HepG2 (cell line): Measurements from ENCODE around the gene WDR7.

Source experiments
- CBX1 ChIP-seq: IDR thresholded peaks from one replicate; pipeline ENCODE4 v1.6.1; 2016; ENCODE audit warnings: antibody characterized with exemption, low read depth
- ERF ChIP-seq: IDR thresholded peaks from 2 replicates; pipeline ENCODE4 v1.6.1; 2018; ENCODE audit warnings: missing biosample characterization, missing genetic modification reagents
- HNF4G ChIP-seq, 2 experiments: sonication (generic) in 1 of 2; formaldehyde crosslinking in 1 of 2; IDR thresholded peaks; 2 replicates each; pipeline versions ENCODE4 v1.4.0 to v1.6.1; 2011 to 2020; ENCODE audit warnings: borderline replicate concordance in 2 of 2, low read depth in 2 of 2, mild to moderate bottlenecking in 2 of 2, low read length in 1 of 2, missing genetic modification reagents in 1 of 2, moderate library complexity in 1 of 2
- MYNN ChIP-seq: sonication (generic); formaldehyde crosslinking; IDR thresholded peaks from 2 replicates; pipeline ENCODE4 v1.4.0; 2020; ENCODE audit warnings: mild to moderate bottlenecking, low read depth, missing genetic modification reagents
- PHB2 ChIP-seq: fragments of 450-650 bp; IDR thresholded peaks from 2 replicates; pipeline ENCODE4 v1.6.1; 2018; ENCODE audit not compliant: partially characterized antibody
- POLR2A ChIP-seq, 2 experiments: IDR thresholded peaks; 2 replicates each; pipeline ENCODE4 v1.6.1; 2011; ENCODE audit warnings: low read depth in 2 of 2, low read length in 2 of 2, mild to moderate bottlenecking in 1 of 2, moderate library complexity in 1 of 2; ENCODE audit not compliant: insufficient read depth in 1 of 2
- POLR2AphosphoS5 ChIP-seq: IDR thresholded peaks from 2 replicates; pipeline ENCODE4 v1.6.1; 2012; ENCODE audit warnings: low read depth, low read length
- SIX4 ChIP-seq: sonication (generic); formaldehyde crosslinking; IDR thresholded peaks from 2 replicates; pipeline ENCODE4 v1.4.0; 2020; ENCODE audit warnings: missing genetic modification reagents
- SUZ12 ChIP-seq: fragments of 150-350 bp; IDR thresholded peaks from 2 replicates; pipeline ENCODE4 v1.6.1; 2014; ENCODE audit warnings: low read depth, low read length
- ZFP41 ChIP-seq: sonication (generic); formaldehyde crosslinking; IDR thresholded peaks from 2 replicates; pipeline ENCODE4 v1.4.0; 2020; ENCODE audit warnings: mild to moderate bottlenecking, missing genetic modification reagents, borderline replicate concordance
- TF ChIP-seq, protein P1 (sequence below), 2 experiments: IDR thresholded peaks; 2 replicates each; pipeline ENCODE4 v1.6.1; 2011 to 2012; ENCODE audit warnings: low read length in 2 of 2, borderline replicate concordance in 1 of 2, low read depth in 1 of 2, mild to moderate bottlenecking in 1 of 2, moderate library complexity in 1 of 2
- TF ChIP-seq, protein P2 (sequence below), 2 experiments: sonication (generic) in 1 of 2; formaldehyde crosslinking in 1 of 2; IDR thresholded peaks; 2 replicates each; pipeline versions ENCODE4 v1.5.1 to v1.6.1; 2011 to 2020; ENCODE audit warnings: borderline replicate concordance in 1 of 2, low read depth in 1 of 2, low read length in 1 of 2, mild to moderate bottlenecking in 1 of 2, missing genetic modification reagents in 1 of 2, moderate library complexity in 1 of 2
- TF ChIP-seq, protein P3 (sequence below): sonication (generic); formaldehyde crosslinking; IDR thresholded peaks from 2 replicates; pipeline ENCODE4 v1.4.0; 2020; ENCODE audit warnings: mild to moderate bottlenecking, missing genetic modification reagents
- TF ChIP-seq, protein P4 (sequence below), 2 experiments: fragments of 450-650 bp in 1 of 2; sonication (generic) in 1 of 2; formaldehyde crosslinking; IDR thresholded peaks; 2 replicates each; pipeline versions ENCODE4 v1.5.0 to v1.8.0; 2020 to 2022; ENCODE audit warnings: mild to moderate bottlenecking in 1 of 2, missing genetic modification reagents in 1 of 2

GRCh38 chr18:56803051-56803450, 151.9 kb downstream of the WDR7 start:
- no peak for TF ChIP-seq CBX1
- no peak for TF ChIP-seq HNF4G (IDR thresholded peaks at IDR 0.05; ENCODE audit: borderline replicate concordance, low read depth, low read length)
- TF ChIP-seq HNF4G (CRISPR knock-in tag; IDR thresholded peaks at IDR 0.05; ENCODE audit: borderline replicate concordance, low read depth) = no peak
- no peak for TF ChIP-seq PHB2
- no peak for TF ChIP-seq SUZ12
- TF ChIP-seq, protein P1, sequence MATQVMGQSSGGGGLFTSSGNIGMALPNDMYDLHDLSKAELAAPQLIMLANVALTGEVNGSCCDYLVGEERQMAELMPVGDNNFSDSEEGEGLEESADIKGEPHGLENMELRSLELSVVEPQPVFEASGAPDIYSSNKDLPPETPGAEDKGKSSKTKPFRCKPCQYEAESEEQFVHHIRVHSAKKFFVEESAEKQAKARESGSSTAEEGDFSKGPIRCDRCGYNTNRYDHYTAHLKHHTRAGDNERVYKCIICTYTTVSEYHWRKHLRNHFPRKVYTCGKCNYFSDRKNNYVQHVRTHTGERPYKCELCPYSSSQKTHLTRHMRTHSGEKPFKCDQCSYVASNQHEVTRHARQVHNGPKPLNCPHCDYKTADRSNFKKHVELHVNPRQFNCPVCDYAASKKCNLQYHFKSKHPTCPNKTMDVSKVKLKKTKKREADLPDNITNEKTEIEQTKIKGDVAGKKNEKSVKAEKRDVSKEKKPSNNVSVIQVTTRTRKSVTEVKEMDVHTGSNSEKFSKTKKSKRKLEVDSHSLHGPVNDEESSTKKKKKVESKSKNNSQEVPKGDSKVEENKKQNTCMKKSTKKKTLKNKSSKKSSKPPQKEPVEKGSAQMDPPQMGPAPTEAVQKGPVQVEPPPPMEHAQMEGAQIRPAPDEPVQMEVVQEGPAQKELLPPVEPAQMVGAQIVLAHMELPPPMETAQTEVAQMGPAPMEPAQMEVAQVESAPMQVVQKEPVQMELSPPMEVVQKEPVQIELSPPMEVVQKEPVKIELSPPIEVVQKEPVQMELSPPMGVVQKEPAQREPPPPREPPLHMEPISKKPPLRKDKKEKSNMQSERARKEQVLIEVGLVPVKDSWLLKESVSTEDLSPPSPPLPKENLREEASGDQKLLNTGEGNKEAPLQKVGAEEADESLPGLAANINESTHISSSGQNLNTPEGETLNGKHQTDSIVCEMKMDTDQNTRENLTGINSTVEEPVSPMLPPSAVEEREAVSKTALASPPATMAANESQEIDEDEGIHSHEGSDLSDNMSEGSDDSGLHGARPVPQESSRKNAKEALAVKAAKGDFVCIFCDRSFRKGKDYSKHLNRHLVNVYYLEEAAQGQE (IDR thresholded peaks at IDR 0.05; ENCODE audit: borderline replicate concordance in 1 of 2, low read depth in 1 of 2, low read length in 2 of 2) = no peak
- no peak for TF ChIP-seq ERF (CRISPR knock-in tag)
- TF ChIP-seq POLR2A (IDR thresholded peaks at IDR 0.05; ENCODE audit: insufficient read depth in 1 of 2, low read depth in 2 of 2, low read length in 2 of 2) = no peak
- TF ChIP-seq, protein P2, sequence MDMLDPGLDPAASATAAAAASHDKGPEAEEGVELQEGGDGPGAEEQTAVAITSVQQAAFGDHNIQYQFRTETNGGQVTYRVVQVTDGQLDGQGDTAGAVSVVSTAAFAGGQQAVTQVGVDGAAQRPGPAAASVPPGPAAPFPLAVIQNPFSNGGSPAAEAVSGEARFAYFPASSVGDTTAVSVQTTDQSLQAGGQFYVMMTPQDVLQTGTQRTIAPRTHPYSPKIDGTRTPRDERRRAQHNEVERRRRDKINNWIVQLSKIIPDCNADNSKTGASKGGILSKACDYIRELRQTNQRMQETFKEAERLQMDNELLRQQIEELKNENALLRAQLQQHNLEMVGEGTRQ (IDR thresholded peaks at IDR 0.05; ENCODE audit: low read depth, low read length) = no peak
- TF ChIP-seq, protein P2 (CRISPR knock-in tag; IDR thresholded peaks at IDR 0.05; ENCODE audit: borderline replicate concordance) = no peak
- no peak for TF ChIP-seq SIX4 (CRISPR knock-in tag)
- TF ChIP-seq MYNN (CRISPR knock-in tag) = no peak
- TF ChIP-seq, protein P3, sequence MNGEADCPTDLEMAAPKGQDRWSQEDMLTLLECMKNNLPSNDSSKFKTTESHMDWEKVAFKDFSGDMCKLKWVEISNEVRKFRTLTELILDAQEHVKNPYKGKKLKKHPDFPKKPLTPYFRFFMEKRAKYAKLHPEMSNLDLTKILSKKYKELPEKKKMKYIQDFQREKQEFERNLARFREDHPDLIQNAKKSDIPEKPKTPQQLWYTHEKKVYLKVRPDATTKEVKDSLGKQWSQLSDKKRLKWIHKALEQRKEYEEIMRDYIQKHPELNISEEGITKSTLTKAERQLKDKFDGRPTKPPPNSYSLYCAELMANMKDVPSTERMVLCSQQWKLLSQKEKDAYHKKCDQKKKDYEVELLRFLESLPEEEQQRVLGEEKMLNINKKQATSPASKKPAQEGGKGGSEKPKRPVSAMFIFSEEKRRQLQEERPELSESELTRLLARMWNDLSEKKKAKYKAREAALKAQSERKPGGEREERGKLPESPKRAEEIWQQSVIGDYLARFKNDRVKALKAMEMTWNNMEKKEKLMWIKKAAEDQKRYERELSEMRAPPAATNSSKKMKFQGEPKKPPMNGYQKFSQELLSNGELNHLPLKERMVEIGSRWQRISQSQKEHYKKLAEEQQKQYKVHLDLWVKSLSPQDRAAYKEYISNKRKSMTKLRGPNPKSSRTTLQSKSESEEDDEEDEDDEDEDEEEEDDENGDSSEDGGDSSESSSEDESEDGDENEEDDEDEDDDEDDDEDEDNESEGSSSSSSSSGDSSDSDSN (CRISPR knock-in tag) = no peak
- no peak for TF ChIP-seq POLR2AphosphoS5
- no peak for TF ChIP-seq ZFP41
- TF ChIP-seq, protein P4, sequence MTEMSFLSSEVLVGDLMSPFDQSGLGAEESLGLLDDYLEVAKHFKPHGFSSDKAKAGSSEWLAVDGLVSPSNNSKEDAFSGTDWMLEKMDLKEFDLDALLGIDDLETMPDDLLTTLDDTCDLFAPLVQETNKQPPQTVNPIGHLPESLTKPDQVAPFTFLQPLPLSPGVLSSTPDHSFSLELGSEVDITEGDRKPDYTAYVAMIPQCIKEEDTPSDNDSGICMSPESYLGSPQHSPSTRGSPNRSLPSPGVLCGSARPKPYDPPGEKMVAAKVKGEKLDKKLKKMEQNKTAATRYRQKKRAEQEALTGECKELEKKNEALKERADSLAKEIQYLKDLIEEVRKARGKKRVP (CRISPR knock-in tag; IDR thresholded peaks at IDR 0.05) = no peak
